NCI-H82 treated with DMSO at 0.1 percent for 48 hours (cell line): ENCODE measurements around the gene DLG2.

Experiments used
- DNase-seq: peaks from one replicate; lab custom pipeline; 2025; ENCODE audit not compliant: unreplicated experiment; lab: John Stamatoyannopoulos, UW

Gene DLG2

DNA sequence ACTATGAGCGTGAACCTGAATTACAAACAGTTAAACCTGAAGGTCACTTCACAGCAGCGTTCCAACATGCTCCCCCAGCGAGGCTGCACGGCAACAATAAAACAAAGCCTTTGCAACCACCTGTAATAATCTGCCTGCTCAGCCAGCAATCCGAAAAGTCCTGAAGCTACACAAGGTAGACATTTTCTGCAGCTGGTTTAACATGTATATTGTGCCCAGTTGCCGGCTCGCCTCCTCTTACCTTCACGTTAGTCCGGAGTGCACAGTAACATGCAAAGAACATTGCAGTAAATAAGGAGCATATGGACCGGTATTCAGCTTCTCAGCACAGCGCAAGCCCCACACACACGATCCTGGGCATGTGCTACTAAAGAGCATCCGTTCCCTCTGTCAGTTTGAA is 704.3 kb downstream of the DLG2 start:
- no peak for DNase-seq

DNA sequence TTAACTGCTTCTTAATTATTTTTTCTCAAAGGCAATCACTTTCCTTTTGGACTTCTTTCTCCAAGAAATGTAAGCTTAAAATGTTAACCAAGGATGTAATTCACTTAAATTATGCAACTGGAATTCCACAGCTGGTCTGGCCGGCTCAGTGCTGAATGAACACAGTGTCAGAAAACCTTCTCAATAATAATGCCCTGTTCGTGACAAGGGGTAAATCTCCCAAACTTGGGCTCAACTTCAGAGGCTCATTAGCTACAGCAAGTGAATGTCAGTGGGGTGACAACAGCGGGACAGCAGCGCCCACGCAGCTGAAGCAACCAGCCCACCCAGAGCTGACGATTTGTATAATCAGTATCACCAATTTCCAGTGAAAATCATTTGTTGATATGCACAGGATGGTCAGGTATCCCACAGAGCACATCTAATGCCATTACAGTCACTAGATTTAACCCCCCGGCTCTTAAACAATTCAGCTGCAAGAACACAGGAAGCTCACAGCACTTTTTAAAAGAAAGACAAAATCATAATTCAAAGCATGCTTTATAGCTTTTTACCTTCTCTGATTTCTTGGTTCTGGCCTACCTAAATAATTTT is 704.8 kb downstream of the DLG2 start:
- DNase-seq = no peak

DNA sequence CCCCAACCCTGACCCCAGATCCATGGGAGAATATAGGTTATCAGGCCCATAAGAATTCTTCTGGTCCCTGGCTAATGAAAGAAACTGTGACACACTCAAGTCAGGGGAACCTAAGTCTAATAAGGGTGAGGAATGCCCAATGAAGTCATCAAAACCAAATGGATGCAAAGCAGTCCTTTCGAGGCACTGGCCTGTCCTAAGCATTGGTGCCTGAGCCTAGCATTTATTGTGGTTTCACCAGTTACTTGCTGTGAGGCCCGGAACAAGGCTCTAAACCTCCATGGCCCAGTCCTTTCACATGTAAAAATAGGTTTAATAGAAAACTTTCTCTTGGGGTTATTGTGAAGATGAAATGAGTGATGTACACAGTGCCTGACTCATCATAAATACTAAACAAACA is 712.6 kb downstream of the DLG2 start:
- no peak for DNase-seq

DNA sequence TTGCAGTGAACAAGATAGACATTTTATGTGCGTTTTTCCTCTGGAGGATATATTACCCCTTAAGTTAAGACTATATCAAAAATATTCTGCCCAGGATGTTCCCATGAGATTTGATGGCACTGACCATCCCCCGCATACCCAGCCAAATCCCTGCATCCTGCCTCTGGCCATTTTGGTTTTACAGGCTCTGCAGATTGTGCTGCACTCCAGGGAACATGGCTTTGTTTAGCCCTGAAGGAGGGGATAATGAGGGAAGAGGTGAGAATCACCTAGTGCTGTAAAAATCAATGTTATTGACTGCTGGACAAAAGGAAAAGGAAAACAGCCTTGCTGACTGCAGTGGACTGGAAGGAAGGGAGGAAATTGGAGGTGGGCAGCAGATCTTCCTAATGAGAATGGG is 717.4 kb downstream of the DLG2 start:
- DNase-seq = no peak

DNA sequence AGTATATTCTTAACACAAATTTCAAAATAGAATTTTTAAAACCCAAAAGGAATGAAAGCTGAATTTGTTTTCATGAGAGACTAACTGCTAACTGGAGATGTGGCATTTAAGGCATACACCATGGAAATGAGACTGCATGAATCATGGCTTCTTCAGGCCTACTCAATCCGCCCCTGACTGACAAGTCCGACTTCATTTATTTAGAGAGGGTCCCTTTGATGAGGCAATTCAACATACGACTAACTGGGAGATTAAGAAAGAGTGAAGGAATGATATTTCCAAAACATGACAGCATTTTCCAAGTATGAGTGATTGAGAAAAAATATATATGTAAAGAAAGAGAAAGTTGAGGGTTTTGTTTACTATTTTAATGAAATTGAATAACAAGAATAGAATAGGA is 720.1 kb downstream of the DLG2 start:
- no peak for DNase-seq

DNA sequence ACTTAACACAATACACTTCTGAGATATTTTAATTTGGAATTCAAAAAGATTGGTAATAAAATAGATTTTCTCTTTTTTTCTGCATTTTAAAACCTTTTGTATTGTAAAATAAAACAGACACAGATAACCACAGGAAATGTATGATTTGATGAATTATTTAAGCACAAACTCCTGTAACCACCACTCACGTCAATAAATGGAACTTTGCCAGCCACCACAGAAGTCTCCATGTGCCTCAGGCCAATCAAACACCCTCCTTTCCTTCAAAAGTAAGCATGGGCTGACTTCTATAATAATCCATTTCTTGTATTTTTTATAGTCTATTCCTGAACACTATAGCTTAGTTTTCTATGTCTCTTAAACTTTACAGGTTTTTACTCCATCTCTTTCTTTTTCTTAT is 721.7 kb downstream of the DLG2 start:
- no peak for DNase-seq

DNA sequence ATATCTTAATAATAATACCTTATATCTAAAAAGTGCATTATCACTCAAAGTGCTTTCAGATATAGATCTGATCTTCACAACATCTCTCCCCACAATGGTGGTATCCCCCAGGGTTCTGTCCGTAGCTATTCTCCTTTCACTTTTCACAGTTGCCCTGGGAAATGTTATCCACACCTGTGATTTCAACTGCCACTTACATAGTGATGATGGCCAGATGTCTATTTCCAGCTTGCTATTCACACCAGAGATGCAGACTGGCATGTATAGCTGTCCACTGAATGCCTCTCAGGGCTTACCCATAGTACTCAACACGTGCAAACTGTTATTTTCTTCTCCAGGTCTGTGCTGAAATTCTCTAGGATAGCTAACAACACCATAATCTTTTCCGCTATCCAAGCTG is 724.7 kb downstream of the DLG2 start:
- DNase-seq = no peak

DNA sequence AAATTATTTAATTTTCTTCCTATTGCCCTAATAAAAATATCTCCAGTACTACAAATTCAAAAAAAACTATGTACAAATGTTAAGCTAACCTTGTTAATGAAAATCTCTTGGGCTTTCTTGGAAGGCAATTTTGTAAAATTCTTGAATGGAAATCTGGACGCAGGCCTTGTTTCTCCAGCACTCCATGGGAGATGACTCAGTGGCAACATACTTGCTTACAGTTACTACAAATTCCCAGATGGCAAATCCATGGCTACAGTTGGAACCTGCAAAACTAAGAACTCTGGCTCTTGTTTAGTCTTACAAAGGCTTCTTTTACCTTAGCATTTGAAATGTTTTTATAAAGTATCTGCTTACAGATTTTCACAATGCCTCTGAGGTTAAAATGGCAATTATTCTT is 725.2 kb downstream of the DLG2 start:
- no peak for DNase-seq

DNA sequence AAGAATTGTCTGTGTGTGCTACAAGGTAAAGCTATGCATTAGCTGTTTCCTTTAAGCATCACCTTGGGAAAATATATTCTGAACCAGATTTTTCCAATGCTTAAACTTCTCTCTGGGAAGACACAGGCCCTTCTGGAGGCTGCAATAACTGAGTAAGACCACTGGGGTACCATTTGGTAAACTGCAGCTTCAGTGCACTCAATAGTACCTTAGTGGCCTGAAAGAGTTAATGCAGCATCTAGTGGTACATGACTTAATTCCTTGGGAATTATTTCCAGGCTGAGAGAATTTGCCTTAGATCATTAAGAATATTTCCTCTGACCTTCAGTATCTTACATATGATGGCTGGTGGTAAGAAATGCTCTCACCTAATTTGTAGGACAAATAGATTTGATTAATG is 727.4 kb downstream of the DLG2 start:
- no peak for DNase-seq

DNA sequence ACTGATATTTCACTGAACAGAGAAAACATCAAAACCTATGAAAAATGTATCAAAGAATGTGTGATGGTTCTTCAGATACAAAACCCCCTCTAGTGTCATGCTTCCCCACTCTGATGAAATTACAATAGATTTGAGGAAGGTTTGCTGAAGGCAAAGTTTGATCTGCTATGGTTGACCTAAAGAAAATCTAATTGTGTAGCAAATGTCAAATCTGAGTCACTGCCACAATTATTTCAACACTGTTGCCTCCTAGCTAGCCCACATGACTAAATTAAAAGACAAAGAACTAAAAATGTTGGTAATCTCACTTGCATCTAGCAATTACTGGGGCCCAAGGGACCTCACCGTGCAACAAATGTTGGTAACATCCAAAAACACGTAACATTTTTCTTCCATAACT is 728.0 kb downstream of the DLG2 start:
- no peak for DNase-seq

DNA sequence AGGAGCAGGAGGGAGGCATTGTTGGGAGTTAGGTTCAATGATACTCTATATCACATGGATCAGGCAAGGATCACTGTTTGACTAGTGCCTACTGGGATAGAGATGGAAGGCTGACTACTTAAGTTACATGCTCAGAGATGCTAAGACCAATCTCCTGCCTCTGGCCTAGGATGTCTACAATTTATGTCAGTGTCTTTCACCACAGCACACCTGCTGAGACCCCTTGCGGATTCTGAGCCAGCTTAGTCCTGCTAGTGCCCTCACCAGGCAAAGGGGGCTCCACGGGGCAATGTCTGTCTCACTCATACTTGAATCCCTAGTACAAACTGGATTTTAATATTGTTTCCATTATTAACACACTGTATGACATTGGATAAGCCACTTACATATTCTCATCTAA is 732.5 kb downstream of the DLG2 start:
- DNase-seq = no peak

DNA sequence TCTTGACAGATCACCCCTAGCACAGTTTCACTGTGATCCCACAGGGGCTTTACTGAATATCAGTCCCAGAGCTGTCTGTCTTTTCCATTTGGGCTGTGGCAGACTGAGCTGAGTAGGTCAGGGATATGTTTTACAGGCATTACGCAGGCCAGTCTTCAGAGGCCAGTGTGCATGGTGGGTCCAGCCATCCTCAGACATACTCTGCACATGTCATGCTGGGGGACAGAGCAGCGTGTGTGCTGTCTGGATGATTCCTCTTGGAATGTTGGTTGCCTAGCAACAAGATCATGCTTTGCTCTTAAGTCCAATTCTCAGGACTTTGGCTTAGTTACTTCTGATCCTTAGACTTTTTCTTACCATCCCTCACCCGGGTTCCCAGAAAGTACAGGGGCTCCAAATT is 736.5 kb downstream of the DLG2 start:
- DNase-seq = no peak

DNA sequence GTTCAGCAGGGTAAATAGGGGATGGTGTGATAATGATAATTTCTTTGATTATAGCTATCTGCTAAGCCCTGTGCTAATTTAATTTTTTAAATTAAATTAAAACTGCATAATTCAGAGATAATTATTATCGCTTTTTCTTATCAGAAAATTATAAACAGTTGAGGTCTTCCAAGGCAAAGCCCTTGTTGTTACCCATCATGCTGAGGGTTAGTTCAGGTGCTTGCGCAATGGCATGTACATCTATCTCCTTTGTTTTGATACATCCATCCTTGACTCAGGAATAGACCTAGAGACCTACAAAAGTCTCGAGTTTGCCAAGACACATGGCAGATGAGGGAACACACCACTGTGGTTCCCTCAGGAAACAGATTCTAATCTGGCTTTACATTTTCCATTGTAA is 737.6 kb downstream of the DLG2 start:
- no peak for DNase-seq

DNA sequence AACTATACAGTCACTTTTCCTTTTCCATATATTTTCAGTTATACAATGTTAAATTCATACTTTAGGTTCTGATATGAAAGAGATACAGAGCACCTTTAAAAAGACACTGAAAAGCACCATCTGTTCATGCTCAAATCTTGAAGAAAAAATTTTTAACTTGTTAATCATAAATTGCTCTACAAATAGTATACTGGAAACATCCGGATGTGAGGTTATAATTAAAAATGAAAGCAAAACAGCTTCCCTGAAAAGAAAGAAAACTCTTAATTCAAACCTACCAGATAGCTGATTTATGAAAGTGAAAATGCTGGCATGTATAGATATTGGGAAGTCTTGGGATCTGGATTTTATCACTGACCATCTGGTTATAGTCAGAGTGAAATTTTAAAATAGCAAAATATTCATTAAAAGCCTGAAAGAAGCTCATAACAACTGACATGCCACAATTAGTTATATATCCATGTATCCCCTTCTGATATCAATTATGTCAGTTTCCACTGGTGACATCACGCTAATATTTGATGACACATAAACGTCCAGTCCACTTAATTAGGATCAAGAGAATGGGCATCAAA is 740.0 kb downstream of the DLG2 start:
- no peak for DNase-seq

DNA sequence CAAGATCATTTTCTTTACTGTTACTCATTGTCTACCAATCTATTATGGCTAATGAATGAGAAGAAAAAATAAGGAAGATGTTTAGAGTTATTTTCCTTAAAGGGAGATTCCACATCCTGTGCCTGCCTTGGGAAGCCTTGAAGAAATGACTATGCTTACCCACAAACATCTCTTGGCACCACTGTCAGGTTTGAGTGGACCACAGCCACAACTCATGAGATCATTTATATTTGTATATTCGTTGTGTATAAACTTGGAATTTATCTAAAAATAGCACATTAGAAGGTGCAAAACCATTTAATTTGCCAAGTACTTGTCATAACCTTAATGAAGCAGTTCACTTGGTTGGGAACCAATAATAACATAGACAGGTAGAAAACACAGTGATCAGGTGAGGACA is 740.8 kb downstream of the DLG2 start:
- no peak for DNase-seq

DNA sequence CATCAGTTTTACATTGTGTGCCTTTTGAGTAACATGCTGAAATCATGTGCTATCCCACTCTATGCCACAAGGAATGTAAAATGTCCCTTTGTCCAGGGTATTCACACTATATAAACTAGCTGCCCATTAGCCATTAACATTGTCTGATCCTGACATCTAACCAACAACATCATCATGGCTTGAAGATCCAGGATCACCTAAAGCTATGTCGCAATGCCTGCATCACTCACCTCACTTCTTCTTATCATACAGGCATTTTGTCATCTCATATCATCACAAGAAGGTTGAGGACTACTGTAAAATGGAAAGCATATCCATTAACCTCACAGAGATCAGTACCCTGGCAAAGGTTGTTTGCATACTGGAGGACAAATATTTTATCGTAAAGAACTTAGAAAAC is 742.3 kb downstream of the DLG2 start:
- DNase-seq = no peak

DNA sequence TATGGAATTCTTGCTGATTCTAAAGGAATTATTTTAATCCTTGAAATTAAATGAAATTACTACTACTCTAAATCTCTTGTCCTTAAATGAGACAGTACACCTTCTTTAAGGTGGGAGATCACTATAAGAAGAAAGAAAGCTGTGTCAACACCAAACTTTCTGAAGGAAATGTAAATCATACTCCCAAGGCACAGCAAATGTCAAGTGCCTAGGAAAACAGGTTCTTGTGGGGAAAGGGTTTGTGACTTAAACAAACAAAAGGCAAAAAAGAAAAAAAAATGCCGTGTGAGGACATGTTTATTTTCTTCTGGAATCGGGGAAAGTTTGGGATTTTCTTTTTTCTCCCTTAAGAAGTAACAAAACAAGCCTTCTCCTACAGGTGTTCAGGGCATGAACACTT is 745.1 kb downstream of the DLG2 start:
- no peak for DNase-seq

DNA sequence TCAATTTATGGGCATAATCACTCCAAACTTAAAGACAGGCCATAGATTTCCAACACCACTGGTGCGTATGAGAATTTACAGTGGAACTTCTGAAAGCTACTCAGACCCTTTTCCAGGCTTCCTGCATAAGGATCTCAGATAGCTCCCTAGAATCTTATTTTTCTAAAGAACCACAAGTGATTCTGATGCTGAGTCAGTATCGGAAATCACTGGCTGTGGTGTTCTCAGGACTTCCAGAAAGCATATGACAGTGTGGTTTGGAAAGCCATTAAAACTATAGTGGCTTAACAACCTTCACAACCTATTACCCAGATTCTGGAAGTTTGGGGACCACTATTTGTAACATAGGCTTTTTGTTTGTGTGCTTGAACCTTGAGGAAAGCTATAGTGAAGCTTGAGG is 756.0 kb downstream of the DLG2 start:
- no peak for DNase-seq

DNA sequence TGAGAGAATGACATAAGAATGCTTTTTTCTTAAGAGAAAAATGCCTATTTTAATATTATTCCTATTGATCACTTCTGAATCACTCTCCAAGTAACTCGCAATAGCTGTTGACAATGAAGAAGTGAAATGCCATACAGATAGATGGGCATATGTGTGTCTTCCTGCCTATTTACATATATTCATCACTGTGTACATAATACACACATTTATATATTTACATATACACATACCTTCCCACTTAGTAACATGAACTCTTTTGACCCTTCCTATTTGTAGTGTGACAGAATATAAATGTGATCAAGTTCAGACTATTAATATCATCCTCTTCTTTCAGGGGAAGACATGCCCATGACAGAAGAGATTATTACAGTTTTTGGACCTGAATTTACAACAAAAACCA is 756.7 kb downstream of the DLG2 start:
- no peak for DNase-seq

DNA sequence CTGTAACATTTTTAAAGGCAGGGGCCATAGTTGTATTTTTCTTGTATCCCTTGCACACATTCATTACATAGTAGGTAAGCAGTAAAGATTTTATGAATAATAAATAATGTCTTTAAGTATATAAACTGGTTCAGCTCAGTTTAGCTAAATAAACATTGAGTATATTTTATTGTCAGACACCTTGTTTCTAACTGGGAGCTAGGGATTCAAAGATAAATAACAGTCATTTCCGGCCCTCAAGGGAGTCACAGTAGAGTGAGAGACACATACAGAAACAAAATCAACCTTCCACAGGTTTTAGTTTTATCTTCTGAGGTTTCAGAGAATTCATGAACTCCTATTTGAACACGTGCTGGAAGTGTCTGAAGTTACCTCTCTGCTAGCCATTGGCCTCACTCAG is 760.2 kb downstream of the DLG2 start:
- no peak for DNase-seq

DNA sequence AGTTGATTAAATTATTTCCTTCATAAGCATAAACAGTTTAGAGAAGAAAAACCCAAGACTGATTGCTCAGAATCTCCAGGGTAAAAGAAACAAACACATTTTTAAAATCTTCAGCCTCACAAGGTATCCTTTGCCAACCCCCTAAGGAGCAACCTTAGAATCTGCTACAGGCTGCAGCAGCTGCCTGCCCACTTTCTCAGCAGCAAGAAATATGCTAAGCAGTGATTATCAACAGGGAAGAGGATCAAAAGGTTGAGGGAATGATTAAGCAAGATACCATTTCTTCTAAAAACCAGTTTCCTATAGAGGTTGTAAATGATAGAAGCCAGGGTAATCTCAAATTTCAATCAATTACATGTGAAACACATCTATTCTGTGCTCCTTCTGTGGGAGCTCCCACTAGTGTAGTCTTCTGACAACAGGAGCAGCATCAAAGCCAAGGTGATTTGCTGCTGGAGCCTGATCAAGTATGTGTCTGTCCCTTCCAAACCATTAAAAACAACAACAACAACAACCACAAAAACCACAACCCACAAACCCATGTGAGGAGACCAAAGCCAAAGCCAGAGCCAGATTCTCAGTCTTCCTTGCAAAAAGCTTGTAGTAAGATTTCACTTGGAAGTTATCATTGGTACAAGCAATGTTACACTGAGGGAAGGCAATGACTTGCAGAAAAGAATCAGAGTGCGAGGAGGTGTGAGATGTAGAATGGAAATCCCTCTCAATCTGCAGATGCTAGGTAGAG is 761.2 kb downstream of the DLG2 start:
- DNase-seq = no peak

DNA sequence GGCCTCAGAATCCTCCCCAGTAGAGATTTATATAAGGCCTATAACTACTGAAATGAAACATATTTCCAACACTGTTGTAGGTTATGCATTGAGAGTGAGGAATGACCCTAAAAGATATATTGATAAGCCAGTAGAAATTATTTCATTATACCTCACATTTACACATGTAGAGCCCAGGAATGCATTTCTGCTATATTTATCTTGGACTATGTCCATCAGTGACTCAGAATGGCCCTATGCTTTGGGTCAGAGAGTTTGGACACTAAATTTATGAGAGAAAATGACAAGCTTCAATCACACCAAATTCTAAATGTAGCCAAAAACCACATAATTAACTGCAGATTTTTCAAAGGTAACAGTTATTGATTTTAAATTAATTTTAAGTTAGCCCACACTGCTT is 761.9 kb downstream of the DLG2 start:
- DNase-seq = no peak

DNA sequence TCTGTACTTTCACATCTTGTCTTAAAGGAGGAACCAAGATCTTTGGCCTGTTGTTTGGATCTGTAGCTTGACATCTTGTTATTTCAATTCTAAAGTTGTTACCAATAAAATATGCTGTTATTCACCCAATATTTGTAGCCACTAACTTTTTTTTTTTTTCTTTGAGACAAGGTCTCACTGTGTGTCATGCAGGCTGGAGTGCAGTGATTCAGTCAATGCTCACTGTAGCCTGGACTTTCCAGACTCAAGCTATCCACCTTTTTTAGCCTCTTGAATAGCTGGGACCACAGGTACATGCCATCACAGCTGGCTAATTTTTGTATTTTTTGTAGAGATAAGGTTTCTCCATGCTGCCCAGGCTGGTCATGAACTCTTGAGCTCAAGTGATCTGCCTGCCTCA is 769.4 kb downstream of the DLG2 start:
- DNase-seq = no peak
